SK-N-SH (cell line): Measurements from ENCODE around the gene LACTBL1. TPM values are rescaled to one million over a fixed set of nuclear protein-coding genes. Genes with fewer than 3 reads are reported as not detected.

Source experiments
- CTCF ChIA-PET: fragments of 300-600, 350-600 bp; formaldehyde crosslinking; extraction: SDS; loops from one replicate; lab custom pipeline; 2021; lab: Yijun Ruan, JAX
- POLR2A ChIA-PET: fragments of 350-600 bp; sonication (Branson Sonifier 250); formaldehyde crosslinking; extraction: SDS; loops from one replicate; lab custom pipeline; 2020; ENCODE audit warnings: antibody characterized with exemption, inconsistent platforms; lab: Yijun Ruan, JAX
- DNase-seq: peaks from one replicate; pipeline ENCODE4 v3.0.0; 2012
- H2AFZ ChIP-seq: fragments of 200-600 bp; sonication (generic); 2 replicates; pipeline ENCODE4 v1.8.1; 2016; ENCODE audit warnings: antibody characterized with exemption, mild to moderate bottlenecking, low read depth
- H3F3A ChIP-seq: fragments of 200-600 bp; sonication (generic); replicated peaks from 2 replicates; pipeline ENCODE3; 2016; ENCODE audit warnings: antibody characterized with exemption, mild to moderate bottlenecking; ENCODE audit not compliant: insufficient read depth
- H3K27ac ChIP-seq, 2 experiments: fragments of 200-500 bp in 1 of 2; fragments of 200-600 bp in 1 of 2; sonication (Bioruptor generic) in 1 of 2; sonication (generic), shearing (Covaris generic) in 1 of 2; 2 replicates each; pipeline versions ENCODE4 v1.5.1 to v1.6.1; 2014 to 2016; ENCODE audit warnings: low read depth in 2 of 2, inconsistent platforms in 1 of 2, low read length in 1 of 2, mild to moderate bottlenecking in 1 of 2, mixed read lengths in 1 of 2
- H3K27me3 ChIP-seq: fragments of 200-600 bp; sonication (generic), shearing (Covaris generic); 2 replicates; pipeline ENCODE4 v1.6.1; 2016; ENCODE audit warnings: mixed run types; ENCODE audit not compliant: insufficient read depth
- H3K36me3 ChIP-seq, 2 experiments: fragments of 200-500 bp in 1 of 2; fragments of 200-600 bp in 1 of 2; sonication (Bioruptor generic) in 1 of 2; sonication (generic) in 1 of 2; replicated peaks in 1 of 2; 2 replicates each; pipeline versions ENCODE3 to v1.5.1; 2014 to 2016; ENCODE audit warnings: low read length in 1 of 2, mild to moderate bottlenecking in 1 of 2; ENCODE audit not compliant: insufficient read depth in 2 of 2, control insufficient read depth in 1 of 2
- H3K4me1 ChIP-seq, 2 experiments: fragments of 200-500 bp in 1 of 2; fragments of 200-600 bp in 1 of 2; sonication (Bioruptor generic) in 1 of 2; sonication (generic), shearing (Covaris generic) in 1 of 2; 2 replicates each; pipeline versions ENCODE4 v1.5.1 to v1.6.1; 2014 to 2016; ENCODE audit warnings: low read depth in 1 of 2, low read length in 1 of 2, mixed run types in 1 of 2; ENCODE audit not compliant: insufficient read depth in 2 of 2, control insufficient read depth in 1 of 2
- H3K4me2 ChIP-seq: fragments of 200-600 bp; sonication (generic), shearing (Covaris generic); 2 replicates; pipeline ENCODE4 v1.6.1; 2017; ENCODE audit warnings: mixed run types
- H3K4me3 ChIP-seq, 2 experiments: fragments of 200-500 bp in 1 of 2; fragments of 200-600 bp in 1 of 2; sonication (Bioruptor generic) in 1 of 2; sonication (generic), shearing (Covaris generic) in 1 of 2; 2 replicates each; pipeline versions ENCODE4 v1.5.1 to v1.8.1; 2014 to 2016; ENCODE audit warnings: low read depth in 2 of 2, inconsistent platforms in 1 of 2, low read length in 1 of 2, mild to moderate bottlenecking in 1 of 2, mixed read lengths in 1 of 2, moderate library complexity in 1 of 2
- H3K79me2 ChIP-seq: fragments of 200-600 bp; sonication (generic); 2 replicates; pipeline ENCODE4 v1.8.1; 2017; ENCODE audit warnings: mild to moderate bottlenecking; ENCODE audit not compliant: insufficient read depth
- H3K9ac ChIP-seq: fragments of 200-600 bp; sonication (generic); 2 replicates; pipeline ENCODE4 v1.6.1; 2017; ENCODE audit warnings: mixed run types
- H3K9me2 ChIP-seq: fragments of 200-600 bp; sonication (generic); 2 replicates; pipeline ENCODE4 v1.6.1; 2017; ENCODE audit warnings: mixed run types
- H3K9me3 ChIP-seq: fragments of 200-600 bp; sonication (generic); 2 replicates; pipeline ENCODE4 v1.6.1; 2017; ENCODE audit warnings: mixed run types, mild to moderate bottlenecking, moderate library complexity
- H4K20me1 ChIP-seq: fragments of 200-600 bp; sonication (generic); 2 replicates; pipeline ENCODE4 v1.6.1; 2017; ENCODE audit warnings: mild to moderate bottlenecking, mixed run types; ENCODE audit not compliant: insufficient read depth
- CHD2 ChIP-seq: fragments of 150-350 bp; IDR thresholded peaks from 2 replicates; pipeline ENCODE4 v1.6.1; 2018; ENCODE audit warnings: low read length; ENCODE audit not compliant: partially characterized antibody
- CTCF ChIP-seq: fragments of 200-600 bp; sonication (generic); IDR thresholded peaks from 2 replicates; pipeline ENCODE4 v1.6.1; 2017; ENCODE audit warnings: antibody characterized with exemption, mild to moderate bottlenecking, moderate library complexity
- ELF1 ChIP-seq: IDR thresholded peaks from 2 replicates; pipeline ENCODE4 v1.4.0; 2012
- EZH2phosphoT487 ChIP-seq: fragments of 200-600 bp; sonication (generic); IDR thresholded peaks from 2 replicates; pipeline ENCODE4 v1.6.1; 2017; ENCODE audit warnings: low read depth, mixed run types, mild to moderate bottlenecking, antibody characterized with exemption, moderate library complexity, borderline replicate concordance
- FOXJ3 ChIP-seq: sonication (generic); formaldehyde crosslinking; IDR thresholded peaks from 2 replicates; pipeline ENCODE4 v1.5.1; 2020; ENCODE audit warnings: mild to moderate bottlenecking, missing genetic modification reagents
- FOXM1 ChIP-seq: IDR thresholded peaks from 2 replicates; pipeline ENCODE4 v1.4.0; 2012; ENCODE audit warnings: low read depth, mild to moderate bottlenecking
- GATA2 ChIP-seq: sonication (generic); formaldehyde crosslinking; IDR thresholded peaks from 2 replicates; pipeline ENCODE4 v1.5.0; 2020; ENCODE audit warnings: mild to moderate bottlenecking, missing genetic modification reagents
- IRF3 ChIP-seq: fragments of 150-350 bp; IDR thresholded peaks from 2 replicates; pipeline ENCODE4 v1.6.1; 2016; ENCODE audit warnings: mild to moderate bottlenecking, low read depth, low read length
- JUND ChIP-seq: IDR thresholded peaks from 2 replicates; pipeline ENCODE4 v1.4.0; 2012
- MEF2A ChIP-seq: IDR thresholded peaks from 2 replicates; pipeline ENCODE4 v1.4.0; 2012; ENCODE audit warnings: low read depth, borderline replicate concordance
- NFIC ChIP-seq: IDR thresholded peaks from 2 replicates; pipeline ENCODE4 v1.4.0; 2012; ENCODE audit warnings: borderline replicate concordance
- RAD21 ChIP-seq: IDR thresholded peaks from 2 replicates; pipeline ENCODE4 v1.6.1; 2012; ENCODE audit warnings: mild to moderate bottlenecking, low read length
- RCOR1 ChIP-seq: fragments of 150-350 bp; IDR thresholded peaks from 2 replicates; pipeline ENCODE4 v1.6.1; 2017; ENCODE audit warnings: antibody characterized with exemption, low read length
- RFX5 ChIP-seq: IDR thresholded peaks from 2 replicates; pipeline ENCODE4 v1.6.1; 2012; ENCODE audit warnings: mild to moderate bottlenecking, improper control_type of control experiment, low read length
- SIN3A ChIP-seq: IDR thresholded peaks from 2 replicates; pipeline ENCODE4 v1.6.1; 2012; ENCODE audit warnings: low read depth, mild to moderate bottlenecking, low read length, moderate library complexity, borderline replicate concordance
- SMC3 ChIP-seq: IDR thresholded peaks from 2 replicates; pipeline ENCODE4 v1.6.1; 2012; ENCODE audit warnings: low read depth, low read length, improper control_type of control experiment
- USF1 ChIP-seq: IDR thresholded peaks from 2 replicates; pipeline ENCODE4 v1.4.0; 2012; ENCODE audit warnings: low read depth, borderline replicate concordance
- ZBTB33 ChIP-seq: IDR thresholded peaks from 2 replicates; pipeline ENCODE4 v1.4.0; 2012; ENCODE audit warnings: low read depth, borderline replicate concordance
- WGBS: methylation state at CpG from one replicate; pipeline ENCODE4 v1.1.6; 2017; ENCODE audit warnings: low lambda C conversion rate; 5-methylcytosine and 5-hydroxymethylcytosine counted together
- polyA plus RNA-seq, 3 experiments: library from polyadenylated mRNA; depleted of rRNA; stranded (reverse); fragments of >200 nt; gene quantifications; 2 replicates each; pipeline ENCODE4 v1.2.3, GENCODE V29; 2012

Gene LACTBL1
- polyA plus RNA-seq, 1 of the 3 experiments (the other 2 are of a cell fraction) = not detected

- TF ChIP-seq CTCF (no peak), CHD2 (no peak), JUND (no peak), IRF3 (no peak), RAD21 (no peak), ELF1 (no peak), EZH2phosphoT487 (no peak), RFX5 (no peak), ZBTB33 (no peak)
- TF ChIP-seq, all 33 proteins: peak for 0
Observed at GRCh38 chr1:23018661-23019093, 46.0 kb upstream of the LACTBL1 start (continued).

- POLR2A ChIA-PET = no interaction called here
- Histone ChIP-seq H2AFZ (no peak overlapping the region), H3K36me3 (no peaks in the 10 kb centered on the region), H3K27ac (no peak overlapping the region), H3F3A (peaks cover 2% of the 10 kb centered on the region), H3K4me1 (no peaks in the 10 kb centered on the region), H3K9ac (no peak overlapping the region), H3K9me2 (no peaks in the 10 kb centered on the region), H3K79me2 (no peaks in the 10 kb centered on the region), H3K4me2 (no peak overlapping the region), H3K4me3 (no peak overlapping the region), H3K9me3 (no peaks in the 10 kb centered on the region), H4K20me1 (no peaks in the 10 kb centered on the region), H3K27me3 (no peaks in the 10 kb centered on the region)
- DNase-seq = no peak
- WGBS = 74% methylated on average over 2 of the region's 3 CpGs
- CTCF ChIA-PET = interaction anchor here (1.2 kb wide), 1 partner anchor 171 kb away, joined by 3 read pairs; no protein-coding TSS in a partner anchor
- TF ChIP-seq SMC3 (no peak), CTCF (no peak), RAD21 (no peak), FOXM1 (no peak), USF1 (no peak), RFX5 (no peak), GATA2 (CRISPR knock-in tag) (no peak), SIN3A (no peak), CHD2 (no peak), RCOR1 (no peak), MEF2A (no peak), ZBTB33 (no peak), IRF3 (no peak), NFIC (no peak), FOXJ3 (CRISPR knock-in tag) (no peak)
Observed at GRCh38 chr1:23013657-23014056, 41.0 kb upstream of the LACTBL1 start.
